ENCODE data around the gene DSC2. TPM values are rescaled to one million over a fixed set of nuclear protein-coding genes. Genes with fewer than 3 reads are reported as not detected.

The DSC2 gene
- total RNA-seq: 1 to 10 TPM; 2.7 to 4.3 TPM

- DNase-seq (ENCODE audit: low spot score) (no peak), ATAC-seq (ENCODE audit: insufficient number of reproducible peaks, low FRiP score, low read depth) (no peak)
- Histone ChIP-seq H3K4me1 (ENCODE audit: control insufficient read depth in 1 of 2, low read depth in 2 of 2) (no peaks in the 10 kb centered on the region), H3K4me3 (peak within 1 kb of the TSS; percentile 72), H3K9me3 (no peaks in the 10 kb centered on the region), H3K27me3 (replicated peaks; ENCODE audit: insufficient read depth) (no peaks in the 10 kb centered on the region), H3K36me3 (no peaks in the 10 kb centered on the region), H3K27ac (peak within 1 kb of the TSS; percentile 47 to 50)
- no peak for TF ChIP-seq CTCF (IDR thresholded peaks at IDR 0.05)
Measured at GRCh38 chr18:31102025-31102684, at the start of gene DSC2. Gene DSC2 (minus strand): TSS chr18:31102421. CDS start chr18:31101971, 450 bp downstream.

- H3K4me3 ChIP-seq: no peak overlapping the region
- no peaks in the 10 kb centered on the region for H3K27me3 ChIP-seq (replicated peaks; ENCODE audit: insufficient read depth)
- no peaks in the 10 kb centered on the region for H3K4me1 ChIP-seq (ENCODE audit: control insufficient read depth in 1 of 2, low read depth in 2 of 2)
- DNase-seq (ENCODE audit: low spot score) (no peak), ATAC-seq (ENCODE audit: insufficient number of reproducible peaks, low FRiP score, low read depth) (no peak)
- H3K27ac ChIP-seq: no peak overlapping the region
- TF ChIP-seq CTCF (IDR thresholded peaks at IDR 0.05): no peak
- no peaks in the 10 kb centered on the region for H3K36me3 ChIP-seq
- H3K9me3 ChIP-seq: no peaks in the 10 kb centered on the region
Measured at GRCh38 chr18:31149351-31149750, 47.1 kb upstream of the DSC2 start.

- H3K4me1 ChIP-seq (ENCODE audit: control insufficient read depth in 1 of 2, low read depth in 2 of 2): no peaks in the 10 kb centered on the region
- TF ChIP-seq CTCF (IDR thresholded peaks at IDR 0.05): no peak
- no peak for DNase-seq (ENCODE audit: low spot score)
- no peak overlapping the region for H3K27ac ChIP-seq
- no peaks in the 10 kb centered on the region for H3K9me3 ChIP-seq
- no peak overlapping the region for H3K4me3 ChIP-seq
- no peak for ATAC-seq (ENCODE audit: insufficient number of reproducible peaks, low FRiP score, low read depth)
- H3K36me3 ChIP-seq: no peaks in the 10 kb centered on the region
- no peaks in the 10 kb centered on the region for H3K27me3 ChIP-seq (replicated peaks; ENCODE audit: insufficient read depth)
Measured at GRCh38 chr18:31148600-31148999, 46.4 kb upstream of the DSC2 start.

- ATAC-seq (ENCODE audit: insufficient number of reproducible peaks, low FRiP score, low read depth) (no peak), DNase-seq (ENCODE audit: low spot score) (no peak)
- Histone ChIP-seq H3K27ac (no peak overlapping the region), H3K4me3 (no peak overlapping the region), H3K4me1 (ENCODE audit: control insufficient read depth in 1 of 2, low read depth in 2 of 2) (no peaks in the 10 kb centered on the region), H3K27me3 (replicated peaks; ENCODE audit: insufficient read depth) (no peaks in the 10 kb centered on the region), H3K9me3 (no peaks in the 10 kb centered on the region), H3K36me3 (no peaks in the 10 kb centered on the region)
- TF ChIP-seq CTCF (IDR thresholded peaks at IDR 0.05): no peak
Measured at GRCh38 chr18:31146809-31147208, 44.6 kb upstream of the DSC2 start.

- H3K4me1 ChIP-seq (ENCODE audit: control insufficient read depth in 1 of 2, low read depth in 2 of 2): no peaks in the 10 kb centered on the region
- DNase-seq (ENCODE audit: low spot score) (no peak), ATAC-seq (ENCODE audit: insufficient number of reproducible peaks, low FRiP score, low read depth) (no peak)
- no peaks in the 10 kb centered on the region for H3K36me3 ChIP-seq
- H3K9me3 ChIP-seq: no peaks in the 10 kb centered on the region
- no peak overlapping the region for H3K27ac ChIP-seq
- no peak for TF ChIP-seq CTCF (IDR thresholded peaks at IDR 0.05)
- no peak overlapping the region for H3K4me3 ChIP-seq
- no peaks in the 10 kb centered on the region for H3K27me3 ChIP-seq (replicated peaks; ENCODE audit: insufficient read depth)
Measured at GRCh38 chr18:31143025-31143424, 40.8 kb upstream of the DSC2 start.
